OCI-LY7 (cell line): ENCODE results near the gene FCER1G. TPM values are rescaled to one million over a fixed set of nuclear protein-coding genes. Genes with fewer than 3 reads are reported as not detected.

Experiments
- BruUV-seq: library from RNA; stranded (reverse); fragments of 400-500 nt; replicated peaks from 2 replicates; lab custom pipeline; 2021; lab: Mats Ljungman, UMichigan
- CTCF ChIA-PET: fragments of 300-600 bp; sonication (Branson Sonifier 250); formaldehyde crosslinking; loops from one replicate; lab custom pipeline; 2022; ENCODE audit warnings: antibody characterized with exemption; ENCODE audit not compliant: unreplicated experiment; lab: Charles Lee
- POLR2A ChIA-PET: fragments of 300-600 bp; sonication (Branson Sonifier 250); formaldehyde crosslinking; loops from one replicate; lab custom pipeline; 2022; ENCODE audit warnings: antibody characterized with exemption; lab: Charles Lee
- DNase-seq: peaks from one replicate; pipeline ENCODE4 v3.0.0-alpha.2; 2015; ENCODE audit warnings: low spot score
- H2AFZ ChIP-seq: fragments of 200-600 bp; sonication (generic), shearing (Covaris generic); 2 replicates; pipeline ENCODE4 v1.6.1; 2014; ENCODE audit warnings: mild to moderate bottlenecking, antibody characterized with exemption, low read length, moderate library complexity
- H3K27ac ChIP-seq: fragments of 200-600 bp; sonication (generic); 2 replicates; pipeline ENCODE4 v1.5.1; 2014; ENCODE audit warnings: mixed run types, low read depth, mild to moderate bottlenecking, moderate library complexity, low read length, inconsistent platforms; ENCODE audit not compliant: poor library complexity, severe bottlenecking
- H3K36me3 ChIP-seq: fragments of 200-600 bp; sonication (generic); 2 replicates; pipeline ENCODE4 v1.6.1; 2014; ENCODE audit warnings: mild to moderate bottlenecking, antibody characterized with exemption, low read length, moderate library complexity, mixed read lengths; ENCODE audit not compliant: insufficient read depth
- H3K4me1 ChIP-seq: fragments of 200-600 bp; sonication (generic); 2 replicates; pipeline ENCODE4 v1.5.1; 2014; ENCODE audit warnings: mild to moderate bottlenecking, low read length; ENCODE audit not compliant: insufficient read depth, poor library complexity, severe bottlenecking
- H3K4me2 ChIP-seq: fragments of 200-600 bp; sonication (generic); 2 replicates; pipeline ENCODE4 v1.6.1; 2014; ENCODE audit warnings: mild to moderate bottlenecking, low read length
- H3K4me3 ChIP-seq: fragments of 200-600 bp; sonication (generic); 2 replicates; pipeline ENCODE4 v1.5.1; 2014; ENCODE audit warnings: mild to moderate bottlenecking, low read depth, low read length; ENCODE audit not compliant: poor library complexity, severe bottlenecking
- H3K79me2 ChIP-seq: fragments of 200-600 bp; sonication (generic); 2 replicates; pipeline ENCODE4 v1.6.1; 2016; ENCODE audit warnings: low read depth, mild to moderate bottlenecking, low read length, moderate library complexity, mixed read lengths; ENCODE audit not compliant: insufficient read depth
- H3K9me2 ChIP-seq: fragments of 200-600 bp; sonication (generic); 2 replicates; pipeline ENCODE4 v1.6.1; 2016; ENCODE audit warnings: mild to moderate bottlenecking, low read length, mixed read lengths; ENCODE audit not compliant: insufficient read depth
- H3K9me3 ChIP-seq: fragments of 200-600 bp; sonication (generic); 2 replicates; pipeline ENCODE4 v1.6.1; 2014; ENCODE audit warnings: mild to moderate bottlenecking, mixed run types, low read length, mixed read lengths
- H4K20me1 ChIP-seq: fragments of 200-600 bp; sonication (generic); 2 replicates; pipeline ENCODE4 v1.6.1; 2014; ENCODE audit warnings: mild to moderate bottlenecking, antibody characterized with exemption, low read length, moderate library complexity, mixed read lengths; ENCODE audit not compliant: insufficient read depth
- EZH2phosphoT487 ChIP-seq: fragments of 200-600 bp; sonication (generic); IDR thresholded peaks from 2 replicates; pipeline ENCODE4 v1.6.1; 2018; ENCODE audit warnings: low read depth, borderline replicate concordance, mild to moderate bottlenecking, mixed run types, antibody characterized with exemption, low read length, moderate library complexity, mixed read lengths
- intact Hi-C: fragments of 100-400 bp; cut with micrococcal nuclease; formaldehyde crosslinking; loops from one replicate; pipeline ENCODE4 v1.10.0; 2022; ENCODE audit not compliant: unreplicated experiment
- total RNA-seq, 2 experiments: library from RNA; depleted of rRNA in 1 of 2; stranded (reverse); fragments of >200 nt in 1 of 2; shearing (Covaris generic) in 1 of 2; gene quantifications; 2 replicates each; pipeline ENCODE4 v1.2.3, GENCODE V29; 2014 to 2022
- TF ChIP-seq, protein P1 (sequence below): fragments of 200-600 bp; sonication (generic); conservative IDR thresholded peaks from 2 replicates; pipeline ENCODE4 v1.5.1; 2014; ENCODE audit warnings: mild to moderate bottlenecking, antibody characterized with exemption, low read length, moderate library complexity, mixed read lengths

FCER1G gene
- total RNA-seq, 2 experiments from 2014 or later: 0.88 to 3.2 TPM

DNA sequence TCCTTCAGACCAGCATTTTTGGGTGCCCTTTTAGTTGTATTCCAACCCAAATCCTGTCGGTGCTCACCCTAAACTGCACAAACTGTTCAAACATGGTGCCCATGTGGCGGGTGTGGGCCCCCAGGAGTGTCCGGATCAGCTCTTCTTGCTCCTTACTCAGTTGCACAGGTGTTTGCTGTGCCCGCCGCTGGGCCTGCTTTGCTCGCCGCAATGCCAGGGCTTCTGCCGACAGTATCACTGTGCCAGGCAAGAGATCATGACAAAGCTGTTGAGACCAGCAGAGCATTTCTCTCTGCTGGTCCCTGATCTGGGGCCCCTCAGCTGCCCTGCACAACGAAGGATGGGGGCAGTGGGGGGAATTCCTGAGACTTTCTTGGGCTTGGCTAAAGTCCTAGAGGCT, 18.0 kb downstream of the FCER1G start:
- no TSS peak for BruUV-seq
- Histone ChIP-seq H3K4me3 (no peak overlapping the region), H3K9me2 (no peaks in the 10 kb centered on the region), H3K79me2 (no peaks in the 10 kb centered on the region), H3K4me1 (no peaks in the 10 kb centered on the region), H3K4me2 (no peak overlapping the region), H4K20me1 (no peaks in the 10 kb centered on the region), H3K27ac (no peak overlapping the region), H3K9me3 (no peaks in the 10 kb centered on the region), H3K36me3 (peaks cover 19% of the 10 kb centered on the region), H2AFZ (no peak overlapping the region)
- TF ChIP-seq, protein P1, sequence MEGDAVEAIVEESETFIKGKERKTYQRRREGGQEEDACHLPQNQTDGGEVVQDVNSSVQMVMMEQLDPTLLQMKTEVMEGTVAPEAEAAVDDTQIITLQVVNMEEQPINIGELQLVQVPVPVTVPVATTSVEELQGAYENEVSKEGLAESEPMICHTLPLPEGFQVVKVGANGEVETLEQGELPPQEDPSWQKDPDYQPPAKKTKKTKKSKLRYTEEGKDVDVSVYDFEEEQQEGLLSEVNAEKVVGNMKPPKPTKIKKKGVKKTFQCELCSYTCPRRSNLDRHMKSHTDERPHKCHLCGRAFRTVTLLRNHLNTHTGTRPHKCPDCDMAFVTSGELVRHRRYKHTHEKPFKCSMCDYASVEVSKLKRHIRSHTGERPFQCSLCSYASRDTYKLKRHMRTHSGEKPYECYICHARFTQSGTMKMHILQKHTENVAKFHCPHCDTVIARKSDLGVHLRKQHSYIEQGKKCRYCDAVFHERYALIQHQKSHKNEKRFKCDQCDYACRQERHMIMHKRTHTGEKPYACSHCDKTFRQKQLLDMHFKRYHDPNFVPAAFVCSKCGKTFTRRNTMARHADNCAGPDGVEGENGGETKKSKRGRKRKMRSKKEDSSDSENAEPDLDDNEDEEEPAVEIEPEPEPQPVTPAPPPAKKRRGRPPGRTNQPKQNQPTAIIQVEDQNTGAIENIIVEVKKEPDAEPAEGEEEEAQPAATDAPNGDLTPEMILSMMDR: no peak
- no peak for TF ChIP-seq EZH2phosphoT487
- intact Hi-C loops: no loop called here
- CTCF ChIA-PET: no interaction called here
- no peak for DNase-seq
- POLR2A ChIA-PET: no interaction called here

DNA sequence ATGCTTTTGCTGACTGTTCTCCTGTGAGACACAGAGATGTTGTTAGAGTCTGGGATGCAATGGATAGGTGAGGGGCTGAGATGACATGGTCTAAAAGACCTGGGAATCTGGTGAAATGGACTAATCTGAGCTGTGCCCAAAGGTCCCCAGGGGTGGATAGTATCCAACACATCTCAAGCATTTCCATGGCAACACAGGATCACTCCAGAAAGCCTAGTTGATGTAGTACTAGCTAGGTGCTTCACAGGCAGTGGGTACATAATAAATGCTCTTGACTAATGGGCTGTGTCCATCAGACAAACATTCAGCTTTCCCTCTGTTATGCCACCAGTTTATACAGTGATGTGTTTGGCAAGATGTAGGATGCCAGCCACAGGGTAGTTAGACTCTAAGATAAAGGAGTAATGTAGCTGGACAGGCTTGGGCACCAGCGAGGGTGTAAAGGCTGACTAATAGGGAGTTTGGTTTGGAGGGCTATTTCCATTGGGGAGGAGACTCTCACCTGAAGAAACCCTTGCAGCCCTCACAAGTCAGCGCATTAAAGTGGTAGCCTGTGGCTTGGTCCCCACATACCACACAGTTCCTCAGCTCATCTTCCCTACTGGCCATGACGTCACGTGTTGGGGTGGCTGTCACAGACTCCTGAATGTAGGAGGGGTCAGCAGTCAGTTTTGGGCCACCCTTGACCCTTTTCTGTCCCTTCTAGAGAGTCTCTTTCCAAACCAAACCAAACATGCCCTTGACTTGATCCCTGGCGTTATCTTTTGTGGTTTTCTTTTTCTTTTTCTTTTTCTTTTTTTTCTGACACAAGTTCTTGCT, 21.1 kb downstream of the FCER1G start:
- Histone ChIP-seq H3K4me2 (no peak overlapping the region), H3K9me2 (no peaks in the 10 kb centered on the region), H3K36me3 (no peaks in the 10 kb centered on the region), H3K27ac (no peak overlapping the region), H2AFZ (no peak overlapping the region), H3K4me1 (no peaks in the 10 kb centered on the region), H3K9me3 (no peaks in the 10 kb centered on the region), H3K79me2 (no peaks in the 10 kb centered on the region), H4K20me1 (no peaks in the 10 kb centered on the region), H3K4me3 (no peak overlapping the region)
- TF ChIP-seq, protein P1: no peak
- TF ChIP-seq EZH2phosphoT487: no peak
- ChIA-PET POLR2A (interaction anchor here (0.6 kb wide), 1 partner anchor 10 kb away, joined by 4 read pairs; no protein-coding TSS in a partner anchor), CTCF (no interaction called here)
- intact Hi-C loops: no loop called here
- no peak for DNase-seq
- no TSS peak for BruUV-seq

DNA sequence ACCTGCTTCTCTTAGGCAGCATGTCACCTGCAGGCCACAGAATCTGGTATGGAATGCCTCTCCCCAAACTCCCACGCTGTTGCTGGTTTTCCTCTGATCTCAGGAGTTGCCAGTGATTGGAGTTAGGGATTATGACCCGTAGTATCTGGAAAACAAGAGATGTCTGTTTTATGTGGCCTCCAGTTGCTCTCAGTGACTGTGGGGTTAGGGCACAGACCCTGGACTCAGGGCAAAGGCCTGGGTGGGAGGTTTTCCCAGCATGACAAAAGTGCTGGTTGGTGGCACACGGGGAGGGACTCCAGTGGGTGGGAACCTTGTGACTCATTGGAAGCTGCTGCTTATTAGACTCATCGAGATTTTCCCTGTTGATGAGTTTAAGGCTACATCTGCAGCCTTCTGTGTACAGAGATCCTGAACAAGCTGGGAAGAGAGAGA, 23.0 kb downstream of the FCER1G start, which contains the start of gene NR1I3:
TSS of gene NR1I3 (minus strand) at position 165 of the 435 bp plus-strand sequence. CDS start 1,638 bp downstream, outside the sequence.
- Histone ChIP-seq H3K9me2 (no peaks in the 10 kb centered on the region), H3K9me3 (no peaks in the 10 kb centered on the region), H3K4me1 (no peaks in the 10 kb centered on the region), H3K79me2 (no peaks in the 10 kb centered on the region), H3K36me3 (no peaks in the 10 kb centered on the region), H4K20me1 (no peaks in the 10 kb centered on the region), H3K4me2 (no peak within 1 kb of the TSS), H3K27ac (no peak within 1 kb of the TSS), H2AFZ (no peak within 1 kb of the TSS), H3K4me3 (no peak within 1 kb of the TSS)
- no peak for DNase-seq
- CTCF ChIA-PET: no interaction called here
- no peak for TF ChIP-seq EZH2phosphoT487
- TF ChIP-seq, protein P1: no peak
- BruUV-seq: no TSS peak
- POLR2A ChIA-PET: no interaction called here
- intact Hi-C loops: no loop called here
